Measurements from ENCODE around the gene CACNA1C. TPM values are rescaled to one million over a fixed set of nuclear protein-coding genes. Genes with fewer than 3 reads are reported as not detected.
A peak's percentile ranks its signal among the peaks of the same experiment; 100 is the strongest.

CACNA1C gene
- total RNA-seq, 2 donors from 2014 or later: 0.06 TPM; not detected in 1

GRCh38 chr12:2581293-2582045 is 528.7 kb downstream of the CACNA1C start:
- Mint-ChIP-seq H3K27ac (no peak overlapping the region), H3K27me3 (peaks cover 21 to 29% of the 10 kb centered on the region in 2 donors), H3K36me3 (no peaks in the 10 kb centered on the region), H3K4me3 (no peak overlapping the region), H3K9me3 (no peaks in the 10 kb centered on the region), H3K4me1 (ENCODE audit: low read depth in 2 of 2) (peaks cover 0 to 2% of the 10 kb centered on the region in 2 donors)
- ATAC-seq (no peak), DNase-seq (ENCODE audit: low spot score) (no peak)

- DNase-seq (ENCODE audit: low spot score) (no peak), ATAC-seq (no peak)
- Mint-ChIP-seq H3K27ac (no peak overlapping the region), H3K9me3 (no peaks in the 10 kb centered on the region), H3K36me3 (no peaks in the 10 kb centered on the region), H3K4me3 (no peak overlapping the region), H3K4me1 (ENCODE audit: low read depth in 2 of 2) (peaks cover 0 to 2% of the 10 kb centered on the region in 2 donors), H3K27me3 (peaks cover 29% of the 10 kb centered on the region in 2 donors)
Measured at GRCh38 chr12:2582631-2583030, 529.8 kb downstream of the CACNA1C start.

GRCh38 chr12:2583091-2583497 is 530.3 kb downstream of the CACNA1C start:
- Mint-ChIP-seq H3K4me1 (ENCODE audit: low read depth in 2 of 2) (peaks cover 0 to 2% of the 10 kb centered on the region in 2 donors), H3K27ac (no peak overlapping the region), H3K36me3 (no peaks in the 10 kb centered on the region), H3K27me3 (peaks cover 31 to 34% of the 10 kb centered on the region in 2 donors), H3K9me3 (no peaks in the 10 kb centered on the region), H3K4me3 (no peak overlapping the region)
- DNase-seq (ENCODE audit: low spot score) (no peak), ATAC-seq (peak; percentile 72 to 75)

- Mint-ChIP-seq H3K4me3 (no peak overlapping the region), H3K4me1 (ENCODE audit: low read depth in 2 of 2) (peaks cover 0 to 2% of the 10 kb centered on the region in 2 donors), H3K27me3 (peaks cover 35 to 40% of the 10 kb centered on the region in 2 donors), H3K36me3 (no peaks in the 10 kb centered on the region), H3K27ac (no peak overlapping the region), H3K9me3 (no peaks in the 10 kb centered on the region)
- DNase-seq (ENCODE audit: low spot score) (no peak), ATAC-seq (no peak)
Measured at GRCh38 chr12:2583642-2584401, 531.0 kb downstream of the CACNA1C start.

GRCh38 chr12:2586156-2587038 is 533.6 kb downstream of the CACNA1C start:
- no peaks in the 10 kb centered on the region for H3K9me3 Mint-ChIP-seq
- H3K36me3 Mint-ChIP-seq: no peaks in the 10 kb centered on the region
- H3K27me3 Mint-ChIP-seq: peaks cover 29 to 51% of the 10 kb centered on the region in 2 donors
- H3K4me3 Mint-ChIP-seq: no peak overlapping the region
- H3K27ac Mint-ChIP-seq: no peak overlapping the region
- DNase-seq (ENCODE audit: low spot score): no peak
- peaks cover 0 to 2% of the 10 kb centered on the region in 2 donors for H3K4me1 Mint-ChIP-seq (ENCODE audit: low read depth in 2 of 2)
- ATAC-seq: no peak

GRCh38 chr12:2588345-2588744 is 535.6 kb downstream of the CACNA1C start:
- ATAC-seq (peak in 1 of 2 donors; percentile 22), DNase-seq (ENCODE audit: low spot score) (no peak)
- no peak overlapping the region for H3K4me3 Mint-ChIP-seq
- H3K36me3 Mint-ChIP-seq: no peaks in the 10 kb centered on the region
- H3K27ac Mint-ChIP-seq: no peak overlapping the region
- H3K27me3 Mint-ChIP-seq: peaks cover 18 to 39% of the 10 kb centered on the region in 2 donors
- no peaks in the 10 kb centered on the region for H3K4me1 Mint-ChIP-seq (ENCODE audit: low read depth in 2 of 2)
- H3K9me3 Mint-ChIP-seq: no peaks in the 10 kb centered on the region

GRCh38 chr12:2589381-2589780 is 536.6 kb downstream of the CACNA1C start:
- DNase-seq (ENCODE audit: low spot score) (no peak), ATAC-seq (peak in 1 of 2 donors; percentile 35)
- no peak overlapping the region for H3K27ac Mint-ChIP-seq
- no peak overlapping the region for H3K4me3 Mint-ChIP-seq
- no peaks in the 10 kb centered on the region for H3K4me1 Mint-ChIP-seq (ENCODE audit: low read depth in 2 of 2)
- peaks cover 3% of the 10 kb centered on the region for H3K9me3 Mint-ChIP-seq
- H3K36me3 Mint-ChIP-seq: no peaks in the 10 kb centered on the region
- H3K27me3 Mint-ChIP-seq: peaks cover 16 to 44% of the 10 kb centered on the region in 2 donors

GRCh38 chr12:2593045-2593444 is 540.3 kb downstream of the CACNA1C start:
- no peak overlapping the region for H3K4me3 Mint-ChIP-seq
- peaks cover 5% of the 10 kb centered on the region for H3K36me3 Mint-ChIP-seq
- H3K27ac Mint-ChIP-seq: no peak overlapping the region
- H3K27me3 Mint-ChIP-seq: peaks cover 17 to 34% of the 10 kb centered on the region in 2 donors
- peaks cover 7% of the 10 kb centered on the region for H3K9me3 Mint-ChIP-seq
- no peaks in the 10 kb centered on the region for H3K4me1 Mint-ChIP-seq (ENCODE audit: low read depth in 2 of 2)
- ATAC-seq: no peak
- no peak for DNase-seq (ENCODE audit: low spot score)

GRCh38 chr12:2596441-2596840 is 543.7 kb downstream of the CACNA1C start:
- Mint-ChIP-seq H3K27me3 (peaks cover 8 to 17% of the 10 kb centered on the region in 2 donors), H3K4me3 (no peak overlapping the region), H3K27ac (no peak overlapping the region), H3K36me3 (peaks cover 5% of the 10 kb centered on the region), H3K9me3 (peaks cover 7% of the 10 kb centered on the region), H3K4me1 (ENCODE audit: low read depth in 2 of 2) (no peaks in the 10 kb centered on the region)
- DNase-seq (ENCODE audit: low spot score) (no peak), ATAC-seq (no peak)

GRCh38 chr12:2605301-2605700 is 552.5 kb downstream of the CACNA1C start:
- DNase-seq (ENCODE audit: low spot score) (no peak), ATAC-seq (no peak)
- H3K9me3 Mint-ChIP-seq: no peaks in the 10 kb centered on the region
- peaks cover 17 to 20% of the 10 kb centered on the region in 2 donors for H3K27me3 Mint-ChIP-seq
- H3K36me3 Mint-ChIP-seq: no peaks in the 10 kb centered on the region
- H3K4me1 Mint-ChIP-seq (ENCODE audit: low read depth in 2 of 2): peaks cover 0 to 6% of the 10 kb centered on the region in 2 donors
- H3K4me3 Mint-ChIP-seq: no peak overlapping the region
- H3K27ac Mint-ChIP-seq: no peak overlapping the region

GRCh38 chr12:2606186-2606910 is 553.6 kb downstream of the CACNA1C start:
- H3K4me1 Mint-ChIP-seq (ENCODE audit: low read depth in 2 of 2): peaks cover 0 to 6% of the 10 kb centered on the region in 2 donors

GRCh38 chr12:2607881-2608607 is 555.3 kb downstream of the CACNA1C start:
- Mint-ChIP-seq H3K36me3 (no peaks in the 10 kb centered on the region), H3K27ac (no peak overlapping the region), H3K27me3 (peaks cover 17 to 33% of the 10 kb centered on the region in 2 donors)

More at GRCh38 chr12:2606186-2606910, 553.6 kb downstream of the CACNA1C start:
- no peak for DNase-seq (ENCODE audit: low spot score)
- peaks cover 17 to 28% of the 10 kb centered on the region in 2 donors for H3K27me3 Mint-ChIP-seq
- H3K4me3 Mint-ChIP-seq: no peak overlapping the region
- no peak for ATAC-seq
- H3K27ac Mint-ChIP-seq: no peak overlapping the region
- no peaks in the 10 kb centered on the region for H3K9me3 Mint-ChIP-seq
- no peaks in the 10 kb centered on the region for H3K36me3 Mint-ChIP-seq

More at GRCh38 chr12:2607881-2608607, 555.3 kb downstream of the CACNA1C start:
- H3K4me3 Mint-ChIP-seq: no peak overlapping the region
- peaks cover 0 to 6% of the 10 kb centered on the region in 2 donors for H3K4me1 Mint-ChIP-seq (ENCODE audit: low read depth in 2 of 2)
- no peak for ATAC-seq
- no peaks in the 10 kb centered on the region for H3K9me3 Mint-ChIP-seq
- DNase-seq (ENCODE audit: low spot score): no peak

Data from natural killer cell treated with Interleukin-12 subunit alpha and Interleukin-12 subunit beta and Interleukin-15 and Interleukin-18, amount 100 ng/mL, for 72 hours (primary cell).